NCI-H2171 (cell line): ENCODE results near the gene TBX19.

Experiments
- DNase-seq: peaks from one replicate; lab custom pipeline; 2025; lab: John Stamatoyannopoulos, UW

Gene TBX19

DNA sequence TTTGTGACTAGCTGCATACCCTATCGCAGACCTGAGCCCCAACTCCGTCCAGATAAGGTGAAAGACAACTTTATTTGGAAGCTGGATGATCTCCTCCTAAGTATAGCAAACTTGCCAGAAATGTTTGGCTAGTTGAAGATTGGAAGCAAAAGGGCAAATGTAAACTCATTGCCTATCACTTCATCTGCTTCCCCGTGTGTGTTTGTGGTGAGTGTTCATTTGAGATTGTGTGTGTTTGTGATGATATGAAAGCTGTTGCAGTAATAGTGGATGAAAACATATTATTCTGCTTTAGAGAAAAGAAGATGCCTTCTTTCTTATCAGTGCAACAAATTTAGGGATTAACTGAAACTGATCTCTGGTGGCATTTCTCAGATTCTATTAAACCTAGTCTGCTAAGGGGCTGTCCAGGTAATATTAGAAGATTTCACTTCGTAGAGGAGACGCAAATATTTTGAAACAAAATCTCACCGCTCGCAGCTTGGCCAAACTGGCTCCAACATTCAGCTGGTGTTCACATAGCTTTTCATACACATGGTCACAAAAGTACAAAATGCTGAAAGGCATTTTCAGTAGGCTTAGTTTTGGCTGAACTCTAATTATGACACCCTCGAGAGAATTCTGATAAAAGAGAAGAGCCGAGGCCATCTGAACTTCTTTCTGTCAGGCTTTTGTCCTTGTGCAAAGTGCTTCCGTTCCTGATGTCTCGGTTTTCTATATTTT, 1.1 kb downstream of the TBX19 start:
- DNase-seq = no peak

DNA sequence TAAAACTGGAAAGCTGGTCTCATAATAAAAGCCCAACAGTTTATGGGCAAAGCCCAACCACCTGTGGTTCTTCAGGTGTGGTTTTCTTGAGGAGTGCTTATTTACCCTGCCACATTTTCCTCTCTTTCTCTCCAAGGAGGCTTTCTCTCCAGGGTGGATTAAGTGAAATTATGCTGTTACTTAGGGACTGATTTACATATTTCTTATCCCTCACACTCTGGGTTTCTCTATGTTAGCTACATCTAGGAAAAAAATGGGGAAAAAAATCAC, 4.8 kb downstream of the TBX19 start:
- DNase-seq = no peak

DNA sequence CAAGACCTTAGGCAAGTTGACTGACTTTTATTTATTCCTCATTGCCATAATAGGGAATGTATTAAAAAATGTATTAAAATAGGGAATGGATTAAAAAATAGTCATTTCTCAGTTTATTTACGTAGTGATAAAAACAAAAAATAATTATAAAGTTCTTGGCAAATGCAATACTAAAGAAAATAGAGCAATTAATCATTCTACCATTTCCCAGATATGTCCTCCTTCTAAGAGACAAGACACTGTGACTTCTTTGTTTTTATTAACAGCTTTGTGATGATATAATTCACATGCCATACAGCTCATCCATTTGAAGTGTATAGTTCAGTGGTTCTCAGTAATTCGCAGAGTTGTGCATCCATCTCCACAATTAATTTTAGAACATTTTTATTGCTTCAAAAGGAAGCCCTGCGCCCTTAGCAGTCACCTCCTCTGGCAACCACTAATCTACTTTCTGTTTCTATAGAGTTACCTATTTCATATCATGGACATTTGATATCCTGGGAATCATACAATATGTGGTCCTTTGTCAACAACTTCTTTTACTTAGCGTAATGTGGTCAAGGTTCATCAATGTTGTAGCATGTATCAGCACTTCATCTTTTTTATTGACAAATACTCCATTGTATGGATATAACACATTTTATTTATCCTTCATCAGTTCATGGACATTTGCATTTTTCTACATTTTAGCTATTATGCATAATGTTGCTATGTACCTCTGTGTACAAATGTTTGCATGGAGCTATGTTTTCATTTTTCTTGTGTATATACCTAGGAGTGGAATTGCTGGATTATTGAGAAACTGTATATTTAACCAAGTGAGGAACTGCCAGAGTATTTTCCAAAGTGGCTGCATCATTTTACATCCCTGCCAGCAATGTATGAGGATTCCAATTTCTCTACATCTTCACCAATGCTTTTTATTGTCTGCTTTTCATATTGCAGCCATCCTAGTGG, 5.6 kb downstream of the TBX19 start:
- DNase-seq = no peak

DNA sequence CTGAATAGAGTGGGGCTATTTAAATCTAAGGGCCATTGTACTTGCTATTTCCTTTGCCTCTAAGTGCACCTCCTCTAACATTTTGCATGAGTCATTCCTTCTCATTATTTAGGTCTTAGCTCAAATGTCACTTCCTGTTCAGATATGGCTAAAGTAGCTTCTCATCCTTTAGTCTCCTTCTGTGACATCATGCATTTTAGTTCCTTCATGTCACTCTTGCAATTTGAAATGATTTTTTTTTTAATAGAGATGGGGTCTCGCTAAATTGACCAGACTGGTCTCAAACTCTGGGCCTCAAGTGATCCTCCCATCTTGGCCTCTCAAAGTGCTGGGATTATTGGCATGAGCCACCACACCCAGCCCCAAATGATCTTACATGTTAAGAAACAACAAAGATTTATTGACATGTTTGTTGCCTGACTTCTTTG, 6.6 kb downstream of the TBX19 start:
- no peak for DNase-seq

DNA sequence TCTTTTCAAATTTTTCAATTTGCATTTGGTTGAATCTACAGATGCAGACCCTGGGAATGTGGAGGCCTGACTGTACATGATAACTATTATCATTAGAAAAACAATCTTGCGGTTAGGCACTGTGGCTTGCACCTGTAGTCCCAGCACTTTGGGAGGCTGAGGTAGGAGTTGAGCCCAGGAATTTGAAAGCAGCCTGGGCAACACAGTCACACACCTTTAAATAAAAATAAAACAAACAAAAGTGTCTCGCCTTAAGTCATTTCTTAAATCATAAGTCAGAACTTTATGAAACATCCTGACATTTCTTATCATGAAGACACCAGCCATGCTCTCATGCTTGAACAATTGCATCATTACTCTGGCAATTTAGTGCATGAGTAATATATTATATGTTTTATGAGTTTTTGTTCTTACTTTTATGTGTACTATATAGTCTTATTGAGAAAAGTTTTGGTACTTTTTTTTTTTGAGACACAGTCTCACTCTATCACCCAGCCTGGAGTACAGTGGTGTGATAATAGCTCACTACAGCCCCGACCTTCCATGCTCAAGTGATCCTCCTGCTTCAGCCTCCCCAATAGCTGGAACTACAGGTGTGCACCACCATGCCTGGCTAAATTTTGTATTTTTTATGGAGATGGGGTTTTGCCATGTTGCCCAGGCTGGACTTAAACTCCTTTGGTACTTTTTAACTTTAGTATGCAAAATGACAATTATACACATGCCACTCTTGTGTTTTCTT, 7.8 kb downstream of the TBX19 start:
- DNase-seq = no peak

DNA sequence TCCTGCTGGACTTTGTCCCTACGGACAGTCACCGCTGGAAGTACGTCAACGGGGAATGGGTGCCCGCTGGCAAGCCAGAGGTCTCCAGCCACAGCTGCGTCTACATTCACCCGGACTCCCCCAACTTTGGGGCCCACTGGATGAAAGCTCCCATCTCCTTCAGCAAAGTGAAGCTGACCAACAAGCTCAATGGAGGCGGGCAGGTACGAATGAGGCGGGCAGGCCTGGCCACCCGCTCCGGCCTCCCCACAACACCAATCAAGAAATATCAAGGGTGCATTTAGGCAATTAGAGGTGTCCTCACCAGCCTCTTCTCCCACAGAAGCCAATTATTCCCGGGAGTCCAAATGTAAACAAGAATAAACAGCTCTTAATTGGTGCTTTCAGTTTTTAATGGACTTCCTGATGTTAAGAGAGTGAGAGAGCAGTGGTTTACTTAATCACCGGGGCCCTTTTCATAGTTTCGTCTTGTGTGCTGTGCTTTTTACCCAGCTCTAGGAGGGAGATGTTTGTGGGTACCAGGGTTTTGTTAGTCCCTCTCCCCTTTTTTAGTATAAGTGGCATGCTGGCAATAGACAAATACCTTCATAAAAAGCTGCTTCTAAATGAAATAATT, 10.7 kb downstream of the TBX19 start:
- DNase-seq = no peak

DNA sequence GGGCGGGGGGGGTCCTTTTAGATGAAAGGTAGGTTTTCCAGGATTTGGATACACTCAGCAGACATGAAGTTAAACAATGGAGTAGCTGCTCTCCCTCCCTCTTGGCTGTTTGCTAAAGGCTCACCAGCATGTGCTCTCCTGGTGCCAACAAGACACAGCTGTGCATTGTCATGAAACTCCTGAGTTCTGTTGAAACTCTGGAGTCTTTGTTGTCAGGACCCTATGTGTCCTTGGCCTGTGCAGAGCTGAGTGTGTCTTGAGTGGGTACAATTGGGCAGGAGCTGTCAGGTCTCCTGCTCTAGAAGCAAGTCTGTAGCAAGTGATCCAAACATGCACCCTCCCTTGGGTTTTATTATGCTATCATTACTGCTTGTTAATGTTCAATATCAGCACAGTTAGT, 12.7 kb downstream of the TBX19 start:
- DNase-seq = no peak

DNA sequence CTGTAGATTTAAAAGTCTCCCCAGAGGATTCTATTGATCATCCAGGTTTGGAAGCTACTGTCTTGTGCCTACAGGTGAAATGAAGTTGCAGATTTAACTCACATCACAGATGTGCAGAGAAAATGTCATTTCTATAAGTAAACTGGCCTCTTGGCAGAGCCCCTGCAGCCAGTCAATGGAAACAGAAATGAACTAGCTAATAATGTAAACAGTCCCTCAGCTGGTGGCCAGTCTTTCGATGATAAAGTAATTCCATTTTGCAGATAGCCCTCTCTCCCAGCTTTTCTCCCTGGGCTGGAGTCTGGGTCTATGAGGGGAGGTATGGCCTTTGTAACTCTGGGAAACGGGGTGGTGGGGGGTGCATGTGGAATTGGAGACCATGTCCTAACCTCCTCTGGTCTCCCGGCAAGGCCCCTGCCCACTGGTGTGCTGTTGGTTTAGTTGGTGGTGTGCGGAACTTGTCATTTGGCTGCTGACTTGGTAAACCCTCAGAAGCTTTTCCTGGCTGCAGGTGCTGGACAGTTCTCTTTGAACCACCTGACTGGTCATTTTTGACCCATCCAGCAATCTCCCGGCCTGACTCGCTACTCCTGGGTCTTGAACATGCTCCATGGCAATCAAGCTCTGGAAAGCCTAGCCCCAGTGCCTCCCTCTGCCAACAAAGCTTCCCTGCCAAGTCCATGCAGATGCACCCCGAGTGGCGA, 14.9 kb downstream of the TBX19 start:
- no peak for DNase-seq

DNA sequence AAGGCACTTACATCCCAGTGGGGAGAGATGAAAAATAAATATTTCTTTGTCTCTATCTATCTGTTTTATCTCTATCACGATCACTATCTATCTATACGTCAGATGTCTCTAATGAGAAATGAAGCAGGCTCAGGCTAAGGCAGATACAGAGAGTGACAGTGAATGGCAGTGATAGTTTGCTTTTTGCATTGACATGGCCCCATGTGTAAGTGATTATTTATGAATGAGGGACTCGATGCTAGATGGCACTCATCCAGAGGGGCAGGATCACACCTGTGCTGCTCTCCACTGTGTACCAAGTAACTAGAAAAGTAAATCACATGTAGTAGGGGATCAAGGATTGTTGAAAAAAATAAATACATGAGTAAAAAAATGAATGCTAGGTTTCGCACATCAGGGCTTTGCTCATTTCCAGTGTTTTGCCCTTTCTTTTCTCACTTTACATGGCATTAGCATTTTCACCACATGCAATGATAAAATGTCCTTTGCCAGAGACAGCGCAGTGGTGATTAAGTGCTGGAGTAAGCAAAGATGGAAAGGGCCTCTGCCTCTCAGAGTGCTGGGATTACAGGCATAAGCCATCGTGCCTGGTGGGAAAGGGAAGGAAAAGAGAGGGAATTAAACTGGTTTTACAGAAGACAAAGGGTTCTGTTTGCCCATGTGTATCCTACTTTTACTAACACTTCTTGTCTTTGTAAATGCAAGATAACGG, 16.5 kb downstream of the TBX19 start:
- DNase-seq = peak; percentile 14

DNA sequence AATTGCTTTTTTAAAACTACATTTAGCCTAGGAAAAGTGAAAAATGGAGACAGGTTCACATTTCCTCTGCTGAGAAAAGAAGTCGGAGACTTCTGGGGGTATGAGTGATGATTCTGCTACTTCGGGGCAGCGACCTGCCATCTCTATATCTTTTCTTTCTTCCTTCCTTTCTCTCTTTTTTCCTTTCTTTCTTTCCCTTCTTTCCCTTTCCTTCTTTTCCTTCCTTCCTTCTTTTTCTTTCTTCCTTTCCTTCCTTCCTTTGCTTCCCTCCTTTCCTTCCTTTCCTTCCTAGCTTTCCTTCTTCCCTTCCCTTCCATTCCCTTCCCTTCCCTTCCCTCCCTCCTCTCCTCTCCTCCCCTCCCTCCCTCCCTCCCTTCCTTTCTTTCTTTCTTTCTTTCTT, 17.8 kb downstream of the TBX19 start:
- DNase-seq = no peak

DNA sequence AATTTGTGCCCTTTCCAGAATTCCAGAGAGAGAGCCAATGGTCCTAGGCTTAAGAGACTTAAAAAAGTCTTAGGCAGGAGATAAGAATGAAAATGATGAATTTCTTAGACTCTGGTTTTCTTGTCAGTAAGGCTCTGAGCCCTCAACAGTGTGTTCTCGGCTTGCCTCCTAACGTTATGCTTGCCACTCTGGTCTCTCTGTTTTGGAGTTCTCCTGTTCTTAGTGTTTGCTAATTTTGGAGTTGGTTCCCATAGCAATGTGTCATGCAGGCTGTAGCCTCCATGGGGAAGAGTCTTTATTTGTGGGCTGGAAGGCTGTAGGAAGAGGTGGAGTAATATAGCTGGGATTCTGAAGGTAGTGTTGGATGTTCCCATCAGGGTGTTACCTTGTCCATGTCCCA, 19.9 kb downstream of the TBX19 start:
- DNase-seq = no peak

DNA sequence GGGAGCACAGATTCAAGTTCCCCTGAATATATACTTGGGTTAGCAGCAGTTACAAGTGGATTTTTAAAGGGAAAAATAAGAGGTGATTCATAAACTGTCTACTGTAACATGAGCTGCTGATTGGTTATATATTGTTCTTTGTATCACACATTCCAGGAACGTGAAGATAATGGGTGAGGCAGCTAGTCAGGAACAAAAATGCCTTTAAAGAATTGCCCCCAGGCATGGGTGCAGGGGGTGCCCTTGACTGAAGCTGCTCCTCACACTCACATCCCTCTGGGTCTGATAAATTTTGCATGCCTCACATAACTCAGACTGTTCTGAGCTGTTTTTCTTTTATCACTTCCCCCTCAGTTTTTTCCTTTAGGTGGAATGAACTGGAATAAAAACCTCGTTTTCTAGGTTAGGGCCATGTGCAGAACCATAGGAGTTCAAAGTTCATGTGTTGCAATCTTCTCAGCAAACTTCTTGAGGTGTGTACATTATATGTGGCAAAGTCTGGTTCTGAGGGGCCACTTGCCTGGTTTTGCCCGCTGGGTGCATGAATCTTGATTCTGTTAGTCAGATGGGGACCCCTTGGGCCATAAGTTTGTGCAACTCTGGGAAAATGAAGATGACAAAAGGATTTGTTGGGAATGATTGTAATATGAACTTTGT, 21.1 kb downstream of the TBX19 start:
- DNase-seq = no peak

DNA sequence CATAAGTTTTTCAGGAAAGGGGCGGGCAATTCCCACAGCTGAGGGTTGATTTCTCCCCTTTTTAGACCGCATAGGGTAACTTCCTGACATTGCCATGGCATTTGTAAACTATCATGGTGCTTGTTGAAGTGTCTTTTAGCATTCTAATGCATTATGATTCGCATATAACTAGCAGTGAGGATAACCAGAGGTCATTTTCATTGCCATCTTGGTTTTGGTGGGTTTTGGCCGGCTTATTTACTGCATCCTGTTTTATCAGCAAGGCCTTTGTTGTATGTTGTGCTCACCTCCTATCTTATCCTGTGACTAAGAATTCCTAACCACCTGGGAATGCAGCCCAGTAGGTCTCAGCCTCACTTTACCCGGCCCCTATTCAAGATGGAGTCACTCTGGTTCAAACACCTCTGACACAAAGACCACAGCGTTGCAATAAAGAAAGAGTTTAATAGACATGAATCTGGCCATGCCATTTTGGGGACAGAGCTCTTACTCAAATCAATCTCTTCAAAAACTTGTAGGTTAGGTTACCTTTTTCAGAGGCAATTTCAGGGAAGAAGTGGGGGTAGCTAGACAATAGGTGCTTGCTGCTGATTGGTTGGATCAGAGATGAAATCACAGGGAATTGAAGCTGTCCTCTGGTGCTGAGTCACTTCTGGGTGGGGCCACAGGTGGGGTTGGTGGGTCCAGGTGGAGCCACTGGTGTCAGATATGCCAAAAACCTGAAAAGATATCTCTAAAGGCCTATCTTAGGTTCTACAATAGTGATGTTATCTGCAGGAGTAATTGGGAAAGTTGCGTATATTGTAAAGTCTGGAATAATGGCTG, 23.3 kb downstream of the TBX19 start:
- no peak for DNase-seq

DNA sequence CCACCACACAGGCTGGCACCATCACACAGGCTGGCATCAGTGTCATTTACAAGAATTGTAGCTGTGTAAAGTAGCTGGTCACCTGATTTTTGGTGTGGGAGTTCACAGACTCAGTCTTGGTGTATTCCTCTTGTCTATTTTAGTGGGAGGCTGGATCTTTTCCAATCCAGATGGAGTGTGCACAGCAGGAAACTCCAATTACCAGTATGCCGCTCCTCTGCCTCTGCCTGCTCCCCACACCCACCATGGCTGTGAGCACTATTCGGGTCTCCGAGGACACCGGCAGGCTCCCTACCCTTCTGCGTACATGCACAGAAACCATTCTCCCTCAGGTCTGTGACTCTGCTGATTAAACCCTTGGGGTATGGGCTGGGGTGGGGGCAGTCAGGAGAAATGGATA, 24.2 kb downstream of the TBX19 start:
- DNase-seq = peak; percentile 68

DNA sequence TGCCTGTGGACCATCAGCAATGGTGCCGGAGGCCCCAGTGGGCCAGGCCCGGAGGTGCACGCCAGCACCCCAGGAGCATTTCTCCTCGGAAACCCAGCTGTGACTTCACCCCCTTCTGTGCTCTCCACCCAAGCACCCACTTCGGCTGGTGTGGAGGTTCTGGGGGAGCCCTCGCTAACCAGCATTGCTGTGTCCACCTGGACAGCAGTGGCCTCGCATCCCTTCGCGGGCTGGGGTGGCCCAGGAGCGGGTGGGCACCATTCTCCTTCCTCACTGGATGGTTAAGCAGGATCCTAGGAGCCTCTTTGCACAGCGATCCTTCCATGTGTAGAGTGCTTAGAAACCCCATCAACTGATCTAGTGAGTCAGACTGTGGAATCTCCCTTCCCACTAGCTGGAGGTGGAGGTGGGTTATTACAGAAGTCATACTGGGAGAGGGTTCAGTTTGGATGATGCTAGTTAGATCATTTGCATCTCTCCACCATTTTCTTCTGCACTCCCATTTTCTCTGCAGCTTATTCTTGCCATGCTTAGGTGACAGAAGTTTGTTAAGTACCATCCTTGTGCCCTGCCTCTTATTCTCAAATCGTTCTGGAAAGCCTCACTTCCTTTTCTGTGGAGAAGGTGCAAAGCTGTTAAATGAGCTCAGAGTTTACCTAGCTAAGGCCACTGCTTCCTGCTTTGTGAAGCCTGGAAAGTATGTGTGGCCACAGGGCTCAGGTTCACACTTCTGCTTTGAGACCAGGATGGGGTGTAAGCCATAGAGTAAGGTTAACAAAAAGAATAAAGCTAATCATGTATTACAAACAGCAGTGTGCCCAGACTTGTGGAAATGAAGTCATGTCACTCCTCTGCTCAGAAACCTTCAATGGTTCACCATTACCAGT, 32.3 kb downstream of the TBX19 start:
- no peak for DNase-seq

DNA sequence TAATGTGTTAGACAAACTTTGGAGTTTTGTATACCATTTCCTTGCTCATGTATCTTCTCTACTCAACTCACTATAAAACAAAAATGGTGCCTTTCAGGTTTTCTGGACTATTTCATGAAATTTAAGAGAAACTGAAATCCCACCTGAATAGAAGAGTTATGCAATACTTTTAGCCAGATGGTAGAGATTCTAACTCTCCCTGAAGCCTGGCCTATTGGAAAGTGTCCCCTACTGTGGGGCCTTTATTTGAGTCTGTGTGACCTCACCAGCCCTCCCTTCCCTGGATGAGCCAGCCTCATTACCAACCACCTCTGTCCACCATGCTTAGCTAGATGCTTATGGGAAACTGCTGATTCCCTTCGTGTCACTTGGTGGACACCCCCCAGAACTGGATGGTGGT, 35.5 kb downstream of the TBX19 start:
- DNase-seq = no peak

DNA sequence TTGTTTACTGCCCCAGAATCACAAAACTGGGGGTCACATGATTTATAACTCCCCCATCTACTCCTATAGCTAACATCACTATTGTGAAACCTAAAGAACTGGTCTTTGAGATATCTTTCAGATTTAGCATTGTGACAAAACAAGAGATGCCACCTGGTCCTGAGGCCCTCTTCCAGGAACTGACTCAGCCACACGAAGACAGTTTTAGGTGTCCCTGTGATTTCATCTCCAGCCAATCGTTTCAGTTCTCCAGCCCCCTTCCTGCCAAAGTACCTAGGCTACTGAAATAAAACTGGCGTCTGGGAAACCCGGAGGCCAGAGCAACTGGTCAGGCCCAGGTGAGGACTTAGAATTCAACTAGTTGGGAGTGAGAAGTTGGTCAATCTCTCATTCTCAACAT, 36.6 kb downstream of the TBX19 start:
- DNase-seq = no peak

DNA sequence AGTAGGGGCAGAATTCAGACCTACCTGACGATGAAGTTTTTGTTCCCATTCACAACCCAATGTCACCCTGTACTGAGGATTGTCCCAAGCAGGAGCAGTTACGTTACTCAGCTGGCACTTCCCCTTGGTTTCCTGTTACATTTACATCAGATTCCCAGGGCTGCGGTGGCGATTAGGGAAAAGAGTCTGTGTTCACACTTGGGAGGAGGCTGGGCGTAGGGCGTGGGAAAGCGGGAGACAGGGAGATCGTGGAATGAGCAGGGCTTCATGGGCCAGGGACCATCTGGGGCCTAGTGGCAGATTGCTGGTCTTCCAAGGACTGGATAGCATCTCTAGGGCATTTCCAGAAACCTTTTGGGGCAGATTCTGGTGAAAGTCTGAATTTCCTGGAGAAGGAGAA, 39.0 kb downstream of the TBX19 start:
- DNase-seq = no peak

DNA sequence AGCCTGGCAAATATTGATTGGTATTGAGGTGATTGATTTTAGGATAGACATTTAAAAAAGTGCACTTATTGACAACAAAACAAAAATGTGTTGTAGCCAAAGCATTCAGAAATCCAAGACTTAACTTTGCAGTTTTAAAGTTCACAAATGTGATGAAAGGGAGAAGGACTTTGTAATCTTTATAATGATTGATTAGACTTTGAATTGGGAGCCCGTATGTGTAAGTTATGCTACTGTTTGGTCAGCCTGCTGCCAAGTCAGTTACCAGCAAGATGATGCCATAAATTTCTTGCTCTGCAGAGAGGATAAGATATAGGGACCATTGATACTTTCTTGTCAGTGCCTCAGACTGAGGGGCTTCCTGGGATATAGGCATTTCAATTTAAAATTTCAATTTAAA, 39.5 kb downstream of the TBX19 start:
- DNase-seq = no peak
